ENCODE data around the gene ATP13A3.

DNA sequence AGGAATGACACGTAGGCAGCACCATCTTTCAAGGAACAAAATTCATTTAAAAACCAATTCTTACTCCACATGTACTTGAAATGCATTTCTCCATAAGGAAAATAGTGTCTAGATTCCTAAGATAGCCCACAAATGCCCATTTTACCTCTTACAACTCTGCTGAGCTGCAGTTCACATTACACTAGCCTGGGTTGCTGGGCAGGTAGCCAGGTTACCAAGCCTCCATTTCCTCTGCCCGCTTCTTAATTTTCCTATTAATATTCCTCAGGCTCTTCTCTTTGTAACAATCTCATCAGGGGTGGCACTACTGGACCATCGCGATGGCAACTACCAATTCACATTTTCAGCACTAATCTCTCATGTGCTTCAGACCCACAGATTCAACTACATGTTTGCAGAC, 10.8 kb downstream of the ATP13A3 start:
- TF ChIP-seq, protein P1, sequence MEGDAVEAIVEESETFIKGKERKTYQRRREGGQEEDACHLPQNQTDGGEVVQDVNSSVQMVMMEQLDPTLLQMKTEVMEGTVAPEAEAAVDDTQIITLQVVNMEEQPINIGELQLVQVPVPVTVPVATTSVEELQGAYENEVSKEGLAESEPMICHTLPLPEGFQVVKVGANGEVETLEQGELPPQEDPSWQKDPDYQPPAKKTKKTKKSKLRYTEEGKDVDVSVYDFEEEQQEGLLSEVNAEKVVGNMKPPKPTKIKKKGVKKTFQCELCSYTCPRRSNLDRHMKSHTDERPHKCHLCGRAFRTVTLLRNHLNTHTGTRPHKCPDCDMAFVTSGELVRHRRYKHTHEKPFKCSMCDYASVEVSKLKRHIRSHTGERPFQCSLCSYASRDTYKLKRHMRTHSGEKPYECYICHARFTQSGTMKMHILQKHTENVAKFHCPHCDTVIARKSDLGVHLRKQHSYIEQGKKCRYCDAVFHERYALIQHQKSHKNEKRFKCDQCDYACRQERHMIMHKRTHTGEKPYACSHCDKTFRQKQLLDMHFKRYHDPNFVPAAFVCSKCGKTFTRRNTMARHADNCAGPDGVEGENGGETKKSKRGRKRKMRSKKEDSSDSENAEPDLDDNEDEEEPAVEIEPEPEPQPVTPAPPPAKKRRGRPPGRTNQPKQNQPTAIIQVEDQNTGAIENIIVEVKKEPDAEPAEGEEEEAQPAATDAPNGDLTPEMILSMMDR (conservative IDR thresholded peaks at IDR 0.05; ENCODE audit: low read depth, low read length), result no peak
- TF ChIP-seq POLR2A (IDR thresholded peaks at IDR 0.05; ENCODE audit: low read depth, low read length) (no peak), CHD1 (IDR thresholded peaks at IDR 0.05; ENCODE audit: low read depth, low read length) (no peak), BHLHE40 (IDR thresholded peaks at IDR 0.05; ENCODE audit: low read depth, low read length) (no peak), RFX5 (IDR thresholded peaks at IDR 0.05; ENCODE audit: low read depth, low read length) (no peak), RCOR1 (IDR thresholded peaks at IDR 0.05; ENCODE audit: insufficient replicate concordance, low read length) (no peak)
- TF ChIP-seq, protein P2, sequence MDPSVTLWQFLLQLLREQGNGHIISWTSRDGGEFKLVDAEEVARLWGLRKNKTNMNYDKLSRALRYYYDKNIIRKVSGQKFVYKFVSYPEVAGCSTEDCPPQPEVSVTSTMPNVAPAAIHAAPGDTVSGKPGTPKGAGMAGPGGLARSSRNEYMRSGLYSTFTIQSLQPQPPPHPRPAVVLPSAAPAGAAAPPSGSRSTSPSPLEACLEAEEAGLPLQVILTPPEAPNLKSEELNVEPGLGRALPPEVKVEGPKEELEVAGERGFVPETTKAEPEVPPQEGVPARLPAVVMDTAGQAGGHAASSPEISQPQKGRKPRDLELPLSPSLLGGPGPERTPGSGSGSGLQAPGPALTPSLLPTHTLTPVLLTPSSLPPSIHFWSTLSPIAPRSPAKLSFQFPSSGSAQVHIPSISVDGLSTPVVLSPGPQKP (IDR thresholded peaks at IDR 0.05; ENCODE audit: borderline replicate concordance, low read depth, low read length), result no peak
- TF ChIP-seq, protein P3, sequence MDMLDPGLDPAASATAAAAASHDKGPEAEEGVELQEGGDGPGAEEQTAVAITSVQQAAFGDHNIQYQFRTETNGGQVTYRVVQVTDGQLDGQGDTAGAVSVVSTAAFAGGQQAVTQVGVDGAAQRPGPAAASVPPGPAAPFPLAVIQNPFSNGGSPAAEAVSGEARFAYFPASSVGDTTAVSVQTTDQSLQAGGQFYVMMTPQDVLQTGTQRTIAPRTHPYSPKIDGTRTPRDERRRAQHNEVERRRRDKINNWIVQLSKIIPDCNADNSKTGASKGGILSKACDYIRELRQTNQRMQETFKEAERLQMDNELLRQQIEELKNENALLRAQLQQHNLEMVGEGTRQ (IDR thresholded peaks at IDR 0.05; ENCODE audit: low read depth, low read length), result no peak

Data from IMR-90 (cell line).